HCT116 (cell line): ENCODE measurements around the gene CRACDL. TPM values are rescaled to one million over a fixed set of nuclear protein-coding genes. Genes with fewer than 3 reads are reported as not detected.

Experiments used
- ATAC-seq: fragments of 200-7000 bp; cut with Tn5 transposase; 2 replicates; pipeline ENCODE4 v1.9.1; 2020; ENCODE audit warnings: mild to moderate bottlenecking, moderate library complexity
- BruUV-seq: library from RNA; stranded (reverse); fragments of 400-500 nt; replicated peaks from 2 replicates; lab custom pipeline; 2021; lab: Mats Ljungman, UMichigan
- CTCF ChIA-PET: fragments of 300-600 bp; sonication (Branson Sonifier 250); formaldehyde crosslinking; loops from one replicate; lab custom pipeline; 2021; ENCODE audit warnings: antibody characterized with exemption; lab: Charles Lee
- POLR2A ChIA-PET: fragments of 300-600, 350-600 bp; sonication (Branson Sonifier 250); formaldehyde crosslinking; loops from one replicate; lab custom pipeline; 2021; ENCODE audit warnings: antibody characterized with exemption; lab: Charles Lee
- RAD21 ChIA-PET, 2 experiments: fragments of 300-600 bp; sonication (Branson Sonifier 250); formaldehyde crosslinking; loops; one replicate each; lab custom pipeline; 2023; ENCODE audit warnings: low total read pairs in 2 of 2; ENCODE audit not compliant: uncharacterized antibody in 2 of 2, unreplicated experiment in 2 of 2, low non-redundant PET in 1 of 2; lab: Charles Lee
- DNase-seq: peaks from one replicate; pipeline ENCODE4 v3.0.0-alpha.2; 2010; ENCODE audit warnings: low read depth, low spot score
- H2AFZ ChIP-seq: fragments of 200-600 bp; shearing (Covaris generic), sonication (generic); 2 replicates; pipeline ENCODE4 v1.6.1; 2017; ENCODE audit warnings: low read depth, mixed run types, mixed read lengths, antibody characterized with exemption, low read length; ENCODE audit not compliant: poor library complexity, severe bottlenecking
- H3K27ac ChIP-seq: 2 replicates; pipeline ENCODE4 v1.5.1; 2012; ENCODE audit warnings: low read depth, low read length
- H3K27me3 ChIP-seq: fragments of 200-600 bp; sonication (generic); 2 replicates; pipeline ENCODE4 v1.6.1; 2016; ENCODE audit warnings: mixed run types, low read length, mixed read lengths; ENCODE audit not compliant: insufficient read depth
- H3K36me3 ChIP-seq, 2 experiments: fragments of 200-500 bp in 1 of 2; fragments of 200-600 bp in 1 of 2; sonication (Bioruptor generic) in 1 of 2; sonication (generic) in 1 of 2; 2 replicates each; pipeline versions ENCODE4 v1.5.1 to v1.6.1; 2014 to 2016; ENCODE audit warnings: low read length in 2 of 2, inconsistent platforms in 1 of 2, mixed read lengths in 1 of 2, mixed run types in 1 of 2; ENCODE audit not compliant: insufficient read depth in 2 of 2, control insufficient read depth in 1 of 2
- H3K4me1 ChIP-seq, 2 experiments: fragments of 200-600 bp in 1 of 2; sonication (generic) in 1 of 2; 2 replicates each; pipeline versions ENCODE4 v1.5.1 to v1.6.1; 2012 to 2017; ENCODE audit warnings: low read length in 2 of 2, inconsistent platforms in 1 of 2, mild to moderate bottlenecking in 1 of 2, mixed read lengths in 1 of 2, mixed run types in 1 of 2, moderate library complexity in 1 of 2; ENCODE audit not compliant: insufficient read depth in 2 of 2, control insufficient read depth in 1 of 2
- H3K4me2 ChIP-seq: fragments of 200-600 bp; sonication (generic); 2 replicates; pipeline ENCODE4 v1.6.1; 2017; ENCODE audit warnings: mixed run types, low read length, mixed read lengths
- H3K4me3 ChIP-seq, 2 experiments: fragments of 200-600 bp in 1 of 2; sonication (generic) in 1 of 2; replicated peaks in 1 of 2; 2 replicates each; pipeline ENCODE4 v1.5.1; 2011 to 2016; ENCODE audit warnings: low read length in 2 of 2, control low read depth in 1 of 2, low read depth in 1 of 2, mild to moderate bottlenecking in 1 of 2, mixed read lengths in 1 of 2, mixed run types in 1 of 2
- H3K79me2 ChIP-seq: fragments of 200-600 bp; sonication (generic); 2 replicates; pipeline ENCODE4 v1.6.1; 2017; ENCODE audit warnings: mild to moderate bottlenecking, mixed run types, low read length, moderate library complexity, mixed read lengths; ENCODE audit not compliant: insufficient read depth
- H3K9ac ChIP-seq: fragments of 200-600 bp; sonication (generic); 2 replicates; pipeline ENCODE4 v1.6.1; 2016; ENCODE audit warnings: low read length, mixed read lengths
- H3K9me2 ChIP-seq: fragments of 200-600 bp; sonication (generic), shearing (Covaris generic); 2 replicates; pipeline ENCODE4 v1.6.1; 2017; ENCODE audit warnings: mixed run types, mild to moderate bottlenecking, moderate library complexity; ENCODE audit not compliant: insufficient read depth
- H3K9me3 ChIP-seq, 2 experiments: fragments of 200-500 bp in 1 of 2; fragments of 200-600 bp in 1 of 2; sonication (Bioruptor generic) in 1 of 2; sonication (generic) in 1 of 2; 2 replicates each; pipeline ENCODE4 v1.6.1; 2014 to 2017; ENCODE audit warnings: low read length in 2 of 2, mixed read lengths in 2 of 2, inconsistent platforms in 1 of 2, low read depth in 1 of 2, mild to moderate bottlenecking in 1 of 2, mixed run types in 1 of 2, moderate library complexity in 1 of 2; ENCODE audit not compliant: control insufficient read depth in 1 of 2, insufficient read depth in 1 of 2
- H4K20me1 ChIP-seq: fragments of 200-600 bp; sonication (generic), shearing (Covaris generic); 2 replicates; pipeline ENCODE4 v1.6.1; 2017; ENCODE audit warnings: mixed run types, mild to moderate bottlenecking, moderate library complexity; ENCODE audit not compliant: insufficient read depth
- ATF3 ChIP-seq: IDR thresholded peaks from 2 replicates; pipeline ENCODE4 v1.6.1; 2012
- EZH2phosphoT487 ChIP-seq: fragments of 200-600 bp; IDR thresholded peaks from 2 replicates; pipeline ENCODE4 v1.6.1; 2018; ENCODE audit warnings: antibody characterized with exemption, borderline replicate concordance
- FOSL1 ChIP-seq: IDR thresholded peaks from 2 replicates; pipeline ENCODE4 v1.6.1; 2012; ENCODE audit warnings: low read depth
- POLR2AphosphoS5 ChIP-seq: IDR thresholded peaks from 2 replicates; pipeline ENCODE4 v1.6.1; 2011; ENCODE audit warnings: mild to moderate bottlenecking, low read depth, low read length, moderate library complexity
- RAD21 ChIP-seq: IDR thresholded peaks from 2 replicates; pipeline ENCODE4 v1.6.1; 2012; ENCODE audit warnings: low read depth, mild to moderate bottlenecking
- REST ChIP-seq: IDR thresholded peaks from 2 replicates; pipeline ENCODE4 v1.6.1; 2012; ENCODE audit warnings: low read depth
- ZNF274 ChIP-seq: fragments of 200-500 bp; sonication (Bioruptor generic); IDR thresholded peaks from 2 replicates; pipeline ENCODE4 v1.6.1; 2014; ENCODE audit warnings: mild to moderate bottlenecking, low read depth, low read length, inconsistent platforms
- intact Hi-C: fragments of 100-400 bp; cut with micrococcal nuclease; formaldehyde crosslinking; loops from 2 replicates; pipeline ENCODE4 v1.10.0; 2022
- total RNA-seq: library from RNA; stranded (reverse); gene quantifications from one replicate; pipeline ENCODE4 v1.2.1, GENCODE V29; 2021; ENCODE audit not compliant: unreplicated experiment

CRACDL gene
- total RNA-seq, 1 experiment from 2014 or later, result 1.1 TPM

- no peak for ATAC-seq
- POLR2A ChIA-PET, result no interaction called here
Measured at GRCh38 chr2:98833917-98834263, 102.1 kb downstream of the CRACDL start.

More at GRCh38 chr2:98833917-98834263, 102.1 kb downstream of the CRACDL start:
- Histone ChIP-seq H3K4me1 (no peaks in the 10 kb centered on the region), H3K4me3 (no peak overlapping the region), H3K9me3 (no peaks in the 10 kb centered on the region), H3K36me3 (no peaks in the 10 kb centered on the region), H2AFZ (no peak overlapping the region), H4K20me1 (no peaks in the 10 kb centered on the region), H3K9me2 (no peaks in the 10 kb centered on the region), H3K9ac (no peak overlapping the region), H3K27me3 (no peaks in the 10 kb centered on the region), H3K4me2 (no peak overlapping the region), H3K27ac (no peak overlapping the region), H3K79me2 (no peaks in the 10 kb centered on the region)
- no peak for DNase-seq
- TF ChIP-seq EZH2phosphoT487 (no peak), RAD21 (no peak), ZNF274 (no peak), FOSL1 (no peak), POLR2AphosphoS5 (no peak), ATF3 (no peak), REST (no peak)
- RAD21 ChIA-PET, result no interaction called here
- BruUV-seq, result no TSS peak
- CTCF ChIA-PET, result no interaction called here
- intact Hi-C loops, result no loop called here
